D721Med (cell line): ENCODE results near the gene RNPEPL1.

Experiments used
- DNase-seq: peaks from one replicate; pipeline ENCODE4 v3.0.0; 2011; ENCODE audit warnings: low spot score; ENCODE audit not compliant: insufficient read length
- FAIRE-seq: peaks from 2 replicates; lab custom pipeline; 2011; peaks lifted over from hg19 to GRCh38; lab: Jason Lieb, UNC
- TF ChIP-seq, protein P1 (sequence below): IDR thresholded peaks from 2 replicates; pipeline ENCODE4 v1.5.1; 2012; ENCODE audit warnings: mild to moderate bottlenecking, control low read depth; ENCODE audit not compliant: insufficient read depth; ENCODE audit errors: missing control alignments

Gene RNPEPL1

DNA sequence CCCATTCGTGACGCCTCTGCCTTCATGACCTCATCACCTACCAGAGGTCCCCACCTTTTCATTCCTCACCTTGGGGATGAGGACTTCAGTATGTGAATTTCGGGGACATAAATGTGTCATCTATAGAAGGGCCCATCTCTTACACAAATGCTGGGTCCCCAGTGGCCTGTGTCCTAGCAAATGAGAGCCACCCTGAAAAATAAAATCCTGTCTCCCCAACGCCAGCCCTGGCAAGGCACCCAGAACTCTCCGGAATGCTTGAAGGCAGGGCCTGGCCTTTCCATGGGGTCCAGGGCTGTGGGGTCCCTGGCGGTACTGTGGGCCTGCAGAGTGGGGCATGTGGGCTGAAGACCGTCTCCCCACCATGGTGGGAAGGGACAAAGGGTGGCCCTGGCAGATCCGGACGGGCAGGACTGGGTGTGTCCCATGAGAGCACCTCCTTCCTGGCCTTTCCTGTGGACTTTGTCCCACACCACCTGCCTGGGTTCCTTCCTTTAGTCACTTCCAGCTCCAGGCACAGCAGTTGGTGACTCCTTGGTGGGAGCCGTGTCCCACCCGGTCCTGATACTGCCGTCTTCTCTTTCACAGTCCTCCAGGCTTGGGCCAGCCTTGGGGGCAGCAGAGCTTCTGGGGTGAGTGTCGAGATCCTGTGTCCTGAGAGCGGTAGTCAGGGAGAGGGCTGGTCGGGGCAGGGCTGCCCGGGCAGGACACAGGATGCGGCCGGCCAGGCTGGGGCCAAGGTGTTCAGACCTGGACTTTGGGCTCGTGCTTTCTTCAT, 36.8 kb downstream of the RNPEPL1 start:
- FAIRE-seq (no peak), DNase-seq (no peak)
- TF ChIP-seq, protein P1, sequence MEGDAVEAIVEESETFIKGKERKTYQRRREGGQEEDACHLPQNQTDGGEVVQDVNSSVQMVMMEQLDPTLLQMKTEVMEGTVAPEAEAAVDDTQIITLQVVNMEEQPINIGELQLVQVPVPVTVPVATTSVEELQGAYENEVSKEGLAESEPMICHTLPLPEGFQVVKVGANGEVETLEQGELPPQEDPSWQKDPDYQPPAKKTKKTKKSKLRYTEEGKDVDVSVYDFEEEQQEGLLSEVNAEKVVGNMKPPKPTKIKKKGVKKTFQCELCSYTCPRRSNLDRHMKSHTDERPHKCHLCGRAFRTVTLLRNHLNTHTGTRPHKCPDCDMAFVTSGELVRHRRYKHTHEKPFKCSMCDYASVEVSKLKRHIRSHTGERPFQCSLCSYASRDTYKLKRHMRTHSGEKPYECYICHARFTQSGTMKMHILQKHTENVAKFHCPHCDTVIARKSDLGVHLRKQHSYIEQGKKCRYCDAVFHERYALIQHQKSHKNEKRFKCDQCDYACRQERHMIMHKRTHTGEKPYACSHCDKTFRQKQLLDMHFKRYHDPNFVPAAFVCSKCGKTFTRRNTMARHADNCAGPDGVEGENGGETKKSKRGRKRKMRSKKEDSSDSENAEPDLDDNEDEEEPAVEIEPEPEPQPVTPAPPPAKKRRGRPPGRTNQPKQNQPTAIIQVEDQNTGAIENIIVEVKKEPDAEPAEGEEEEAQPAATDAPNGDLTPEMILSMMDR = no peak

DNA sequence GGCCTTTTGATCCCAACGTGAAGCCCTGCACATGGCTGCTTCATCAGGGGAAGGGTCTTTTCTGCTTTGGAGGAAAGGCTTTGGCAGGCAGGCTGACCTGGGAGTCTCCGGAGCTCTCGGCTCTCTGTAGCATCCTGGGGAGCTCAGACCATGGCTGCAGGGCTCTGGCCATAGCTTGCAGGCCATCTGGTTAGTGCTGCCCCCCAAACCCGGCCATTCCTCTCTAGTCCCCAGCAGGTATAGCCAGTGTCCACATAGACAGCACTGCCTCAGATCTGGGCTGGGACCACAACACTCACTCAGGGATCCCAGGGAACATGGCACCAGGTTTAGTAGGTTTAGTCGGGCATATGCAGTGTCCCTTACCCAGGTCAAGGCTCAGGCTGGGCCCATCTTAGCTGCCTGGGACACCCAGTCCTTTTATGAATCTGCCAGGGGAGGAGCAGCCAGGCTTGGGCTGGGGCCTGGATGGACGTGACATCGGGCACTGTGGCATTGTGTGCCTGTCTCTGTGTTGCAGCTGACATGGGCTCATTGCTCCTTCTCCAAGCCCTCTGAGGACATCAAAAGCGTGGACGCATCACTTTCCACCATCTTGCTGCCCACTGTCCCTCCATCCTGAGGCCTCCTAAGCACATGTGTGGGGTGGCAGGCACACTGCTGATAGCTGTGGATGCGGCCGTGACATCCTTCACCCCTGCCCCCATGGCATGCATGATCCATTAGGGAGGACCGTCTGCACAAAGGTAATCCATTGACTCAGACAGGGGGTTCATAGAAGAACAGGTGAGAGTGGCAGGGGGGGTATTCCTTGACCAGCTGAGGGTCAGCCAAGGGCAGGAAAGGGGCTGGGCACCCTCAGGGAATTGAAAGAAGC, 37.8 kb downstream of the RNPEPL1 start:
- FAIRE-seq (no peak), DNase-seq (no peak)
- TF ChIP-seq, protein P1 = no peak

DNA sequence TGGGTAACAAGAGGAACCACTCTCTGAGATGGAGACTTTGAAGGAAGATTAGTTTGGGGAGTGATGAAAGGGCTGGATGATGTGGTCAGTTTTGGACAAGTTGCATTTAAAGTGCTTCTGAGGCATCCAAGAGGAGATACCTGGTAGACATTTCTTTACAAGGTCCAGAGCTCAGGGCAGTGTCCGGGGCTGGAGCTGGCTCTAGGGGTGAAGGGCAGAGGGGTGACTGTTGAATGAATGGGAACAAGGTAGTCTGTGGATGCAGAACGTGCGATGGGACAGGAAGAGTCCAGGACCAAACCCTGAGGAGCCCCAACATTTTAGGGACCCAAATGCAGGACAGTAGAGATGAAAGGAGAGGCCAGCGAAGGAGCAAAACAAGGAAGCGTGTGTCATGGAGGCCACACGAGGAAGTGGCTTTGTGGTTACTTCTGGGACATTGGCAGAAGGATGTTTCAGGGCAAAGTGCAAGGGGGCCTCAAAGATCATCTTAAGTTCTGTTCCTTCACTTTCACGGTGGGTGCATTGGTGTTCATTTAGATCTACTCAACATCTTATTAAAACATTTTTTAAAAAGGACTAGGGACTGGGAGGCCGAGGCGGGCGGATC, 43.4 kb downstream of the RNPEPL1 start:
- TF ChIP-seq, protein P1 = no peak
- DNase-seq (no peak), FAIRE-seq (no peak)

DNA sequence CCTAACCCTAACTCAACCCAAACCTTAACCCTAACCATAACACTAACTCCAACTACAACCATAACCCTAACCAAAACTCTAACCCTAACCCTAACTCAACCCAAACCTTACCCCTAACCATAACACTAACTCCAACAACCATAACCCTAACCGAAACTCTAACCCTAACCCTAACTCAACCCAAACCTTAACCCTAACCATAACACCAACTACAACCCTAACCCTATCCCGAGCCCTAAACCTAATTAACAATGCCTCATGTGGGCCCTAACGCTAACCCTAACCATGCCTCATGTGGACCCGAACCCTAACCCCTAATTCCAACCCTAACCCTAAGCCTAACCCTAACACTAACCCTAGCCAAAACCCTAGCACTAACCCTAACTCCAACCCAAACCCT, 45.5 kb downstream of the RNPEPL1 start:
- DNase-seq (no peak), FAIRE-seq (no peak)
- TF ChIP-seq, protein P1 = no peak

DNA sequence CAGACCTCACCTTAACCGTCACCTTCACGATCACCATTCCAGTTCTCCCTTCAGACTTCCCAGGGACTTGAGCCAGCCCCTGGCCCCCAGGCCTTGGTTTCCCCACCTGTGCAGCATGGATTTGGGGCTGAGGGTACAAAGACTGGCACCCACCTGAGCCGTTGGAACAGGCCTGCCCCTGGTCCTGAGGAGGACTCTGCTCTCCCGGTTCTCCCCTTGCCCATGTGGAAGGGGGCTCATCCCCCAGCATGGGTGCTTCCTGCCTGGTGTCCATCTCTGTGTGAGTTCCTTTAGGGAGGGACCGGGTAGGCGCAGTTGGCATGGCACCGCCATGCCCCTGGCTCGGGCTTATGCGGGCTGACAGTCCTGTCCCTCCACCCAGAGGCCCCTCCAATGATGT, 46.1 kb downstream of the RNPEPL1 start:
- FAIRE-seq = no peak
- TF ChIP-seq, protein P1 = no peak
- no peak for DNase-seq

DNA sequence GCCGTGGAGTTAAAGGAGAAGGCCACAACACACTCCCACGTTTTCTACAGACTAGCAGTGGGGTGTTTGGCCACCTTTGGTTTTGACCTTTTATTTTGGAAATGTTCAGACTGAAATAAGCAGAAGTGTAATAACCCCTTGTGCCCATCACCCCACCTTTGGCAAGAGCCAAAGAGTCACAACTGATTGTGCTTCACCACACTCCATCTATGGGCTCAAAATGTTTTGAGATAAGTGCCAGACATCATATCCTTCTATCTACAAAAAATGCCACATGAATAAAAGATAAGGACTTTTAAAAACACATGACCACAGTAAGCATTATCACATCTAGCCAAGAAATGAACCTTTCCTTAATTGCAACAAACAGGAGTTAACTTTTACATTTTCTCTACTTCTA, 47.1 kb downstream of the RNPEPL1 start:
- FAIRE-seq = no peak

More for the DNA sequence above, 47.1 kb downstream of the RNPEPL1 start:
- no peak for DNase-seq
- TF ChIP-seq, protein P1 = no peak
